Right lobe of liver (tissue), 4 donors: ENCODE data around the gene GPR89B.

Source experiments
- POLR2A ChIP-seq: fragments of 450-650 bp; IDR thresholded peaks from one replicate; pipeline ENCODE4 v1.6.1; 2017; ENCODE audit warnings: antibody characterized with exemption, mild to moderate bottlenecking
- TF ChIP-seq, protein P1 (sequence below), 4 donors: fragments of 200-600 bp in 3 of 4; fragments of 450-650 bp in 1 of 4; IDR thresholded peaks; one replicate each; pipeline versions ENCODE4 v1.5.1 to v1.8.0; 2016 to 2022; ENCODE audit warnings: antibody characterized with exemption in 4 of 4, mild to moderate bottlenecking in 2 of 4
- donor health status: DM: no; HTN: no; CAD: no.
- donor health status: DM: no; HTN: no; CAD: no.
- donor health status: DM: no; HTN: yes; CAD: no.

GRCh38 chr1:147882535-147882934 is 45.7 kb upstream of the GPR89B start:
- no peak for TF ChIP-seq POLR2A
- TF ChIP-seq, protein P1, sequence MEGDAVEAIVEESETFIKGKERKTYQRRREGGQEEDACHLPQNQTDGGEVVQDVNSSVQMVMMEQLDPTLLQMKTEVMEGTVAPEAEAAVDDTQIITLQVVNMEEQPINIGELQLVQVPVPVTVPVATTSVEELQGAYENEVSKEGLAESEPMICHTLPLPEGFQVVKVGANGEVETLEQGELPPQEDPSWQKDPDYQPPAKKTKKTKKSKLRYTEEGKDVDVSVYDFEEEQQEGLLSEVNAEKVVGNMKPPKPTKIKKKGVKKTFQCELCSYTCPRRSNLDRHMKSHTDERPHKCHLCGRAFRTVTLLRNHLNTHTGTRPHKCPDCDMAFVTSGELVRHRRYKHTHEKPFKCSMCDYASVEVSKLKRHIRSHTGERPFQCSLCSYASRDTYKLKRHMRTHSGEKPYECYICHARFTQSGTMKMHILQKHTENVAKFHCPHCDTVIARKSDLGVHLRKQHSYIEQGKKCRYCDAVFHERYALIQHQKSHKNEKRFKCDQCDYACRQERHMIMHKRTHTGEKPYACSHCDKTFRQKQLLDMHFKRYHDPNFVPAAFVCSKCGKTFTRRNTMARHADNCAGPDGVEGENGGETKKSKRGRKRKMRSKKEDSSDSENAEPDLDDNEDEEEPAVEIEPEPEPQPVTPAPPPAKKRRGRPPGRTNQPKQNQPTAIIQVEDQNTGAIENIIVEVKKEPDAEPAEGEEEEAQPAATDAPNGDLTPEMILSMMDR (IDR thresholded peaks at IDR 0.05) = no peak
